HG03135 (cell line): ENCODE data around the gene RORB.

Experiments used
- ATAC-seq: cut with Tn5 transposase; IDR thresholded peaks from one replicate; pipeline ENCODE4 v1.9.1; 2021; ENCODE audit warnings: mild to moderate bottlenecking, moderate library complexity; ENCODE audit not compliant: unreplicated experiment

The RORB gene

DNA sequence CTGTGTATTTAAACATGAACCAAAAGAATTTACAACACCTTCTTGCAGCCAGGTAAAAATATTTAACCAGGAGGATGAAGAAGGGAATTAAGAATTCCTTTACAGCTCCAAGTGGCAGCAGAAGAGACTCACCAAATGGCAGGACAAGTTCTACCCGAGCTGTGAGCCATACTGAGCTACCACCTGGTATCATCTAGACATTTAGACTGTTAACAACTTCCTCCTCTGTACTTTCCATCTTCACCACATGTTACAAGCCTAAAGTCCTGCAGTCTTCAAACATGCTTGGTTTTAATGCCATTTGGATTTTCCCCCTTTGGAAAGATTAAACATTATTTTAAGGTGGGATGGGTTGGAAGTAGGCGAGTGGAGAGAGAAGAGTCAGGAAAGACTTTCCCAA is 200.4 kb downstream of the RORB start:
- ATAC-seq, result no peak

DNA sequence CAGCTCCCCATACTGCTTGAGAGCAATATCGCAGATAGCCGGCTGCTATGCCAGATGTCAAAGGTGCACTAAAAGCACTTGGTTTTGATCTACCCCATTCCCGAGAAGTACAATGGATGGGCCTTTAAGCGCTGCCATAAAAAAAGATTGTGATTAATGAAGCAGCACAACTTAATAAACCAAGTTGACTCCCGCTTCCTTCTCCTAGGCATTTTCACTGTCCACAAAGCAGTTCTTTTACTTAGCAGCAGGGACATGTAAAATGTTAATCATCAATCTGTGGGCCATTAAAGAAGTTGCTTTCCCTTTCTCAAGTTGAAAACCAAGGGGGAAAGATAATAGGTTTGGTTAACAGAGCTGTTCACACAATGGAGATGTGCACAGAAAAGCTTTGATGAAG is 214.2 kb downstream of the RORB start:
- no peak for ATAC-seq

DNA sequence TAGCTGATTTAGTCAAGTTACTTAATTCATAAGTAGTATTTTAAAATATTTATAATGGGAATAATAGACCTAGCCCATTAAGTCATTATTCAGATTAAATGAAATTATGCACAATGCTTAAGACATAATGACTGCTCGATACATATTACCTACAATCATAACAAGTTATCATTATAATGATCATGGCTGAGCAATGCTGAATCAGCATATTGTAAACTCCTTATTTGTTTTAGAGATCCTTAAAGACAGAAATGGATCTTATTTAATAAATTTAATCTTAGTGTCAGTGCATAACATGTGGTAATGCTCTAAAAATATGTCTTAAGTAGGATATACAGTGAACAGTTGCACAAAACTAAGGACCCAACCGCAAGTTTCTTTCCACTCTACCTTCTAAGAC is 221.6 kb downstream of the RORB start:
- no peak for ATAC-seq

DNA sequence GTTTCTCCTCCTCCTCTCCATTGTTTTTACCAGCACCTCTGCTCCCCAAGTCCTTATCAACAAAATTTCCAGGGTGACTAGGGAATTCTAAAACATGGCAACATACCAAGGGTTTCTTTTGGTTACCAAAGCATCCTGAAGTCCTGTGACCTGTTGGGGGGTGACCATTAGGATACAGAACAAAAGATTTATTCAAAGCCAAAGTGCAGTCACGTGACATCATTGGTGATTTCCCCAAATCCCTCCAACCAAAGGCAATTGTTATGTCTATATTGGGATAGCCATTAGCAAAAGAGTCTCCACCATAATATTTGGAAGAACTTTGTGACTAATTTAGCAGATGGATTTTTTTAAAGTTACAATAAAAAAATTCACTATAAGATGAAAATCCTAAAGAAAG is 222.2 kb downstream of the RORB start:
- ATAC-seq, result no peak

DNA sequence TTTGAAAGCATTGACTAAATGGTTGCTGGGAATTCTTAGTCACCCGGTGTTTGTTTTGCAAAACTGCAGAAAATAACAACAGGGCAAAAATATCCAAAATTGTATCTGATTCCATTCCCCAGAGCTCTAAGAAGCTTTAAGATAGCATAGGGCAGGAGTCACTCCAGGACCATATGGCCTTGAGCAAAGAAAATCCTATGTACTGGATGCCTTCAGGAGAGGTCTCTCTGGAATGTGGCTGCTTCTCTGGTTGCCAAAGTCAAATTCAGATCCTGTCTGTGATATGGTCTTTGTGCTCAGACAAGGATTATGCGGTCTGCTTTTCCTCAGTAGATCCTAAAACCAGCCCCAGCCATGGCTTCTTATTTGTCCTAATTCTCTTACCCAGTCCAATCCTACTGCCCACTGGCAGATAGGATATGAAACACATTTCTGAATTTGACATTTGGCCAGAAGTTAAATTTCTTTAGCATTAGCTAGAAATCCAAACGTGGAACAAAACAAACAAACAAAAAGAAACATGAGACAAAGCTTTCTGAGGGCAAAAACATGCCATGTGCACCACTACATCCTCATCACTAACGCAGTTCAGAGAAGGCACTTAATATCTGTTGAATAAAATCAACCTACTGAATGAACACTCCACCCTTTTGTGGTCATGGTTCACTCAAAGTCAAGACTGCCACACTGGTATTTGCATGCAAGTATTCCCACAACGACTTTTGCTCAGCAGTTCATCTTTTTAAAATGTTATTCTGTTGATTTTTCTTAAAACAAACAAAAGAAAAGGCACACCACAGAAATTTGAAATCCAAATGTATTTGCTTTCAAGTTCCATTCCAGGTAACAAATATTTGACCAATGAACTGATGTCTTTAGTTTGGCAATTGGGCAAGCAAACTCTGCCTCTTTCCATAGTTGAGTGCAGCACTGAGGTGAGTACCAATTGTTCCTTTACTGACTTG is 224.8 kb downstream of the RORB start:
- no peak for ATAC-seq

DNA sequence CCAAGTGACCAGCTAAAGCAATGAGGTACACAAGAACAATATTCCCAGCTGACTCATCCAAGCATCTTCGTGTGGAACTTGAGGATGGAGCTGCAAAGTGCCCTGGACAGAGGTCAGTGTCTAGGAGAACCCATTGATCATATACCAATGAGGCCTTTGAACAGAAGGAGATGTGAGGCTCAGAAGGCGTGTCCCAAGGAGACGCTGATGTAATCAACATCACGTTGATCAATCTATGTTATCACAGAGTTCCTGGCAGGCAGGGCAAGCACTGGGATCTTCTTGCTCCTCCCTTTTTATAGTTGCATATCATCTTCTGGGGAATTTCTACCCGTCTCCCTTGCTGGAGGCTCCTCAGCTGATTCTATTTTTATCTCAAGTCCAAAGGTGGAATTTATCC is 227.2 kb downstream of the RORB start:
- no peak for ATAC-seq

DNA sequence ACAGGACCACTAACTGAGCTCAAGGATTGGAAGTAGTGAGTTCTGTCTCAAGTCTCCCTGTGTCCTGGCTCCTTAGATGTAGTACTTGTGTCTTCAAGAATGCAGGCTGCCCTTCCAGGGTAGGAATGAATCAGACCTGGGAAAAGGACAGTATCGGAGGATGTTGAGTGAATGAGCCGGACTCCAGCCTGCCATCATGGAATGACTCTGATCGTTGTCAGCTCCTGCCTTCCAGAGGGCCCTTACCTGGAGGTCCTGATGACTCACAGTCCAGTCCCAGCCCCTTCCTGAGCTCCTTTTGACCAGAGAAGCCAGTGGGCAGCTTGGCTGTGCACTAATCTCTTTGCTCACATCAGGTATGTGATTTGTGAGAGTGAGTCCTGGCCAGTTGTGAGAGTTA is 229.4 kb downstream of the RORB start:
- ATAC-seq, result no peak

DNA sequence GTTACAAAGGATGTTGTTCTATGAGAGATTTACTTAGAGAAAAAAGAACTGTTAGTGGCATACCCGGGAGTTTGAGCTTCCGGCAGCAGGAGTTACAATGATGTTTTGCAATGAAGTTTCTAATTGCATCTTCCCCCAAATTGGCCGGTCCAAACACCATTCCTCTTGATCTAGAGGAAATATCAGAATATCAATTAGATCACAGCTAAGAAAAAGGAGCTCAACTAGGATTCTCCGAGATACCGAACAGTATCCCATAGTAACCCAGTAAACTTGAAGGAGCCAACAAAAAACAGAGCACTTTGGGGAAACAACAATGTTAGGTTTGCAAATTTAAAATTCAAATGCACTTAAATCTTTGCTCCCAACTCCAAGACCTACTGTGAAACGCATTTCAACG is 231.0 kb downstream of the RORB start:
- no peak for ATAC-seq

DNA sequence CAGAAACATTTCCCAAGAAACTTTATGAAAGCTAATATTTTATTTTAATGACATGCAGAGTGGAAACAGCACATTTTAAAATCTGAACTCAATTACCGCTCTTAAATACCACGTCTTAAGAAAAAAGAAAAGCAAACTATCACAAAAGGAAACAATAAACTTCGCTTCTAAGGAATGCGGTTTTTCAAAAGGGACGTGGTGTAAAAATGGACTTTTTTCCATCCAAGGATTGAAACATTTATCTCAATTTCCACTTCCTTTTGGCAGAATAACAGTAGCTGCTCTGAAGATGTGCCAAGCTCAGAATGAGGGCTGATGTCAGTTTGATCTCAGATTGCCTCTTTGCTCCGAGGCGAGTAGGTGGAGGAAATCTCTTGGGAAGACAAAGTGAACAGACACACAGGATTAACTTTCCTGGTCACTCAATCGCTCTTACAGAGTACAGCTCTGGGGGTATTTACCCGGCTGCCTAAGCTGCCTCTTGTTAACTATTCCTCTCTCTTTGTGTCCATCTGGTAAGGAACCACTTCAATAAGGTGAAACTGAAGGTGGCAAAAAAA is 232.1 kb downstream of the RORB start:
- ATAC-seq, result no peak

DNA sequence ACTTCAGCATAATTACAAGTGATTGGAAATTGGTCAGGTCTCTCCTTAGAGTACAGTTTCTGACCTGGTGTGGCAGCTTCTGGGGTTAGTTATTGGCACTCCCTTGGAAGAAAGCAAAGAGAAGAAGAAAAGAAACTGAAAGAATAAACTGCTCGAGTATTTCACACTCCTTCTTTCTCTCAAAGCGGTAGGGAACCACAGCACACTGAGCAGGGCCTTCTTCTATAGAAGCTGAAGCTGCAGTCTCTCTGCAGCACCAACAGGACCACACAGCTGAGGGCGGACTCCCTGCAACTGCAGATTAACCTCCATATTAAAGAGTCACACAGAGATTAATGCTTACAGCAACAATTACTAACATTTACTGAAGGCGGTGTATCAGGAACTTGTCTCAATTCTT is 238.6 kb downstream of the RORB start:
- no peak for ATAC-seq

DNA sequence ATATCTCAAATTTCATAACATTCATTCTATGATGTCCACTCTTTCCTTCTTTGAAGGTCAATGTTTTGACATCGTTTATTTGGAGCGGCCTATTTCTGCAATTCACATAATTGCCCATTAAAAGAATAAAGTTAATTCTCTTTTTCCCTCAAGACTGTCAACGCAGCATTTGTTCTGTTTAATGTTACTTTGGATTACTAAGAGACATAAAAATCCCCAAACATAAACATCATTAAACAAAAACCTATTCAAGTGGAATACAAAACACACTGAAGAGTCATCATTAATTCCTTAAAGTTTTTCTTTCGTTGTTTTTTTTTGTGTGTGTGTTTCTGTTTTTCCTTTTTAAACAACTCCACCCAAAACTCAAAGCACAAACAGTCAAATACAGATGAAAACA is 239.5 kb downstream of the RORB start:
- no peak for ATAC-seq

DNA sequence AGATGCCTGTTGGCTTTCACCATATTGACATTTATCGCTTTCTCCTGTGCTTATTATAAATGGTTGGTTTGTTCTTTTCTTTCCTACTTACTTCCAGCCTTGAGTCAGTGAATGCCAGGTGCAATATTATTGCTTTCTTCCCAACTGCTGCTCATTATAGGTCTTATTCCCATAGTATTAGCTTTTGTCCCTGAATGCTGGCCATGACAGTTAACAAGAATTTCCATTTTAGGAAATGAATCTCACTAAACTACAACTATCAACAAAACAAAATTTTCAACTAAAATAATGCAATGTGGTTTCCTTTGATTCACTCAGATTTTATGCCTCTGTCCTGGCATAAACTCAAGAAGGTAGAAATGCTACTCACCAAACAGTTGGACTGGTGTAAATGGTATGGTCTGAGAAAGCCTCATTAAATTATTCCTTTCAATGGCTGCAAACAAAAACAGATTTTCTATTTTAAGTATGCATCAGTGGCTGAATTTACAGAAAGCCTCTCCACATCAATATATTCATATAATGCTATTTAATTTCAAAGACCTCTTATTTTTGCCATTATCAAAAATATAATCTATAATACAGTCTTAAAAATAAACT is 245.2 kb downstream of the RORB start:
- no peak for ATAC-seq
